HCEC 1CT (cell line): ENCODE results near the gene ADGRG6.

Experiments used
- DNase-seq: peaks from one replicate; pipeline ENCODE4 v3.0.0-alpha.2; 2017

Gene ADGRG6

DNA sequence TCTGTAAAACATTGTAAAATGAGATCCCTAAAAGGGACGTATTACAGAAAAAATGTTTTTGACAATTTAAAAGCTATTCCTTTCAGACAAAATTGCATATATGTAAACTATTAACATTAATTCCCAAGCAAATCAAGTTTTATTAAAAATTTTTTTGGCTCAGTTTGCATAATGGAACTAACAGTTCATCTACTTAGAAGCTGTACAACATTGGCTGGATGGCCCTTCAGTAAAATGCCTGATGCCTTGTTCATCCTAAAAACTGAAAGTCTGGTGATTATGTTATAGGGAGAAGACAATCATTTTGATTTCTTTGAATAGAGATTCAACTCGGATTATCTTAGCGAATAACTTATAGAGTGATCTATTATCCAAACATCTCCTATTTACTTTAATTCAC is 52.8 kb downstream of the ADGRG6 start:
- no peak for DNase-seq

DNA sequence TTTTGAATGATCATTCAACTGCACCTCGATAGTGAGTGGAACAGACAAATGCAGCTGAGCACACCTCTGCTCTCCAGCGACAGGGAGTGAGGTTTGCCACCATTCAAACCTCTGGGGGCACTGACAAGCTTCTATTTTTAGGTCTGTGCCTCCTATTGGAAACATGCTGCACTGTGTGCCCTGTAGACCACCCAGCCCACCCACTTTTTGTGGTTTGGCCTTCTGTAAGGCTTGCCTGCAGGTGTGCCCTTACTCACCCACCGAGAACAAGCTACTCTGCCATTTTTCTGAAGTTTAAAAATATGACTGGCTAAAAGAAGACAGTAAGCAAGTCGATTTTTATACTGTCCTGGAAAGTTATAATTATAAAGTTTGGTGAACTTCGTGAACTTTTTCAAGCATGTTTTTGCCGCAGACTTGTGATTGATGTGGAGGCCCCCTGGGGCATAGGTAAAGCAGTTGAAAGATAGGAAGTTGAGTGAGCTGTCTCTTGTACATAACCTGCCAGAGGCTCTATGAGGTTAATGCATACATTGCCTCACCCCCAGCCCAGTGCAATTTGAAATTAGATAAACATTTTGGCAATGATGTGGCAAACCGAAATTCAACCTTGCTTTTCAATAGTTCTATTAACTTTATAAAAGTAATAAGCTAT is 53.8 kb downstream of the ADGRG6 start:
- DNase-seq, result no peak

DNA sequence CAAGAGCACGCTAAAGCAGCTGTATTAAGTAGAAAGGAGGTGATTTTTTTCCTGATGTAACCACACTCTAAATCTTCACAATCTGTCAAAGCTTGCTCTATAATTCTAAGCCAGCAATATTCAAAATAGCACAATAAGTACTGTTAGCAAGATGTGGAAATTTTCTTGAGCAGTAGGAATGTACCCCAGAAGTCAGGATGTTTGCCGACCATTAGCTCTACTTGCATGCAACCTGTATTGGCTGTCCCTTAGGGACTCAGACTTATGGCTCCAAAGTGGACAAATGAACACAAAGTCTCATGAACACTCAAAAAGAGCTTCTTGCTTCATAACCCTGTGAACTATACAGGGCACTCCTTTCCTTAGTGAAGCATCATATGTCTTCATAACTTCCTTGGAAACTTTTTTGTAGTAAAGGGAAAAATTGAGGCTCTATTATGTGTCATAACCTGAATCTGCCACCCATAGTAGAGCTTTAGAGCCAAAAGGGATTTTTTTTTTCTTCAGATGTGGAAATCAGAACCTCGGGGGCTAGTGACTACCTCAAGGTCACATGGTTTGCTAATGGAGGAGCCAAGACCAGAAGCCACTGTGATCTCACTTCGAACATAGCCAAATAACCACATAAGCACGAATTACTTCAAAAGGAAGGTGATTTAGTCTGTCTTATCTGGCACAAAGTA is 54.5 kb downstream of the ADGRG6 start:
- peak; percentile 17 for DNase-seq

- no peak for DNase-seq
These were observed 55.0 kb downstream of the ADGRG6 start for GRCh38 chr6:142356884-142357225.

DNA sequence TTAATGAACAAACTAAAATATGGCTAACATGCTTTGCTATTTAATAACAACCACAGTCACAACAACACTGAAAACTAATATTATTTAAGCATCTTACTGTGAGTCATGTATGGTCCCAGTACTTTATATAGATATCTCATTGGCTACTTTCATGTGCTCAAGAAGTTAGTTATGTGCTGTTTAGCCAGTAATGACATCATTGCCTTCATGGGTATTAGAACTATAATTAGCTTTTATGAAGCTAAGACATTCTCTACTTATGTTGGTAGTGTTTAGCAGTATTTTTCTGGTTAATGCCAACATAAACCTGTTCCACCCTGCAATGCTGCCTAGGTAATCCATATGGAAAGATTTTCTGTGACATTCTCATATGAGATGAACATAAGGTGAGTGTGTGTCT is 56.1 kb downstream of the ADGRG6 start:
- DNase-seq, result peak; percentile 37

DNA sequence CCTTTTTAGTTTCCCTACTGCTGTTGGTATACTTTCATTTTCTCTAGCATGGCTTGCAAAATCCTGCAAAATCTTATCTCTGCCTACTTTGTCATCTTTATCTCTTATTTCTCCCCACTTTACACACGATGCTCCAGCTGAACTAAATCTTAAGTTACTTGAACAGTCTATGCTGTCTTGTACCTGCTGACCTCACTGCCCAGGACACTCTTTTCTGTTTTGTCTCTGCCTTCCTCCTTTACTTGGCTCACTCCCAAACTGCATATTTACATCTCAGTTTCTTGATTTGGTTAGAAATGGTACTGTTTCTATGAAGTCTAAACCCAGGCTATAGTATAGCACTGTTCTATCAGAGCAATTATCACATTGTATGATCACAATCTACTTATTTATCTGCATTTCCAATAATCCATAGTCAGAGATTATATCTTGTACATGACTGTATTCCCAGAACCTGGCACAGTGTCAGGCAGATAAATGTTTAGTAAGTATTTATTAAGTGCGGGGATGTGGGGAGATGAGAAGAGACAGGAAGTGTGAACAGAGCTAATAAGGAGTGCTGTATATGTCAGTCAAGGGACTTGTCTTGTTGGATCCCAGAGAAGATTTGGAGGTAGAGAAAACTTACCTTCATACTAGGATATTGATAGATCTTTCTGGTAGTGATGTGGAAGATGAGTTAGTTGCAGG is 57.6 kb downstream of the ADGRG6 start:
- DNase-seq, result no peak

DNA sequence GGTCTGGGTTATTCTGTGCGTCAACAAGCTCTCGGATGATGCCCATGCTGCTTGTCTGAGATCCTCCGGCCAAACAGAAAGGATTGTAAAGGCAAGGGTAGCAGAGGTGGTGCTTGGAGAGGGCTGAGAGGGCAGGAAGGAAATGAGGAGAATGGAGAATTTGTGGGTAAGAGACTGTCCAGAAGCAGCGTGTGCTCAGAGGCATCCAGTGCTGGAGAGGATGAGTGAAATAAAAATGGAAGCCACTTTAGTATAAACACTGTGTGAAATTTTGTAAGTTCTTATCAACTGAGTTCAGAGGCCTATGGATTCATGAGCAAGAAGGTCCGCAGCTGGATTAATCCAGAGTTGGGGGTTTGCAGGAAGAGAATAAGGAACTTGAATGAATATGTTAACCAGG is 59.5 kb downstream of the ADGRG6 start:
- no peak for DNase-seq

- DNase-seq, result peak; percentile 83
These were observed 60.3 kb downstream of the ADGRG6 start for GRCh38 chr6:142361779-142362750.

- no peak for DNase-seq
These were observed 65.3 kb downstream of the ADGRG6 start for GRCh38 chr6:142367061-142367460.

DNA sequence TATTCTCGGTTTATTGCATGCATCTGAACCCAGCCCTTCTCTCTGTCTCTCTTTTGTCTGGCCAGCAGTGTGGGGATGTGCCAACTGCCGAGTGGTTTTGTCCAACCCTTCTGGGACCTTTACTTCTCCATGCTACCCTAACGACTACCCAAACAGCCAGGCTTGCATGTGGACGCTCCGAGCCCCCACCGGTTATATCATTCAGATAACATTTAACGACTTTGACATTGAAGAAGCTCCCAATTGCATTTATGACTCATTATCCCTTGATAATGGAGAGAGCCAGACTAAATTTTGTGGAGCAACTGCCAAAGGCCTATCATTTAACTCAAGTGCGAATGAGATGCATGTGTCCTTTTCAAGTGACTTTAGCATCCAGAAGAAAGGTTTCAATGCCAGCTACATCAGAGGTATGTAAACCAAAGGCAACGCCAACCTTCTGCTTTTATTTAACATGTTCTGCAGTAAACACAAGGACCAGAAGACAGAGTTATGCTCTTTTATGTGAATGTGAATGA is 65.8 kb downstream of the ADGRG6 start:
- DNase-seq, result no peak

GRCh38 chr6:142369266-142369665 is 67.5 kb downstream of the ADGRG6 start:
- no peak for DNase-seq

GRCh38 chr6:142372348-142372747 is 70.5 kb downstream of the ADGRG6 start:
- DNase-seq, result peak; percentile 18

- no peak for DNase-seq
These were observed 71.7 kb downstream of the ADGRG6 start for GRCh38 chr6:142373268-142374090.

GRCh38 chr6:142374091-142374770 is 72.4 kb downstream of the ADGRG6 start:
- no peak for DNase-seq

- DNase-seq, result peak; percentile 64
These were observed 73.3 kb downstream of the ADGRG6 start for GRCh38 chr6:142374965-142375733.

GRCh38 chr6:142376115-142376514 is 74.3 kb downstream of the ADGRG6 start:
- no peak for DNase-seq

DNA sequence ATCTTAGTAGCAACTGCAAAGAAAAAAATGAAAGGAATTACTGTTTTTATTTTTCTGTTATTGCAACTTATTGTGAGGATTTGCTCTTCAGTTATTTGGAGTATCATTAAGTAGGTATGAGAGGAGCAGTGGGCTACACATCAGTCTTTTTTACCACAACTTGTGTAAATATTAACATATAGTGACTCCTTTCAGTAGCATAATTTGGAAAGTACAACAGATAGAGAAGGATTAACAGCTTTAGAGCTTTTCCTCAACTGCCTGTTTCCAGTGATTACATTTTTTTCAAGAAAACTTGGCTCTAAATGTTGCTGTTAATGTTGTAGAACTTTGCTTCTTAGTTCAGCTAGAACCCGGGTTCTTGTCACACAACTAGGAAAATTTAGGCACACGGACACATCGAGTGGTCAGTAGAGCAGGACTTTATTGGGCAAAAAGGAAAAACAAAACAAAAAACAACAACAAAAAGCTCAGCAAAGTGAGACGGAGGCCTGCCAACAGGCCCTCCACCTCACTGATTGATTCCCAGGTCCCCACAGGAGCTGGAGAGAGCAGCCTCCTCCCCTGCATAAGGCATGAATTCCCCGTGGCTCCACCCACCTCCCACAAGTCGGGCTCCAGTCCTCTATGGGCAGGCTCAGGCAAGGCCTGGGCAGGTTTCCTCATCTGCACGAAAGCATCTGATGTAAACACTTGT is 75.1 kb downstream of the ADGRG6 start:
- DNase-seq, result no peak

DNA sequence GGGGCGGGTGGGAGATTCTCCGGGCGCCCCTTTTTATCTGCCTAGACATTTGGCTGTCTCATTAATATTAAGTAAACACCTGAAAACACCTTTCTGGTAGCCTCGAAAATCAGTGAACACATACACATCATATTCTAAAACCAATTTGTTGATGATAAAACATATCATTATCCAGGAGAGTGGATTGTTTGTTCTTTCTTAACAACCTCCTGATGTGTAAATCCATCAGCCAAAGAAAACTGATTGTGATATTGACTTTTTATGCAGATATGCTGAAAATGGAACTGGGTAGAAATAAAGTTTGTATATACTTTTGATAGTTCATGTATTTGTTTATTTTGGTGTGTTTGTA is 75.7 kb downstream of the ADGRG6 start:
- no peak for DNase-seq

GRCh38 chr6:142378138-142378875 is 76.5 kb downstream of the ADGRG6 start:
- no peak for DNase-seq
